GM21529 (cell line): ENCODE data around the gene SPG11.

Experiments
- ATAC-seq: cut with Tn5 transposase; IDR thresholded peaks from one replicate; pipeline ENCODE4 v1.9.1; 2021; ENCODE audit not compliant: unreplicated experiment

Gene SPG11

DNA sequence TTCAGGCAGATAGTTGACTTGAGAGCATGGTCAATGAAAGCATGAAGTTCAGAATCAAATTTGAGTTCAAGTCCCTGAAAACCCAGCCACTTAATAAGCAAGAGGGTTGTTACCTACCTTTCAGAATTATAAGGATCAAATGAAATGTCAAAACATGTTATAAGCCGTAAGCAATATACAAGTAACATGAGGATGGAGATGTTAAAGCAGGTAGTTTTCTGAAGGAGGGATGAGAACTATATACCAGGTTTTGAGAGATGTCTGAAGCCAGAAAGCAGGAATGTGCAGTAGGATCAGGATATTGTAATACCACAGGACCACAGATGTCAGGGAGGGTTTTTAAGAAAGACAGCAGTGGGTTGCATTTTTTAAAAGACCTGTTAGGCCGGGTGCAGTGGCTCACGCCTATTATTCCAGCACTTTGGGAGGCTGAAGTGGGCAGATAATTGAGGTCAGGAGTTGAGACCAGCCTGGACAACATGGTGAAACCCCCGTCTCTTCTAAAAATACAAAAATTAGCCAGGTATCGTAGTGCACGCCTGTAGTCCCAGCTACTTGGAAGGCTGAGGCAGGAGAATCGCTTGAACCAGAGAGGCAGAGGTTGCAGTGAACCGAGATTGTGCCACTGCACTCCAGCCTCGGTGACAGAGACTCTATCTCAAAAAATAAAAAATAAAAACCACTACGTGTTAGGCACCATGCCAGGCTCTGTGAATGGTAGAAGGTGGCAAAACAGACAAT, 133.4 kb downstream of the SPG11 start:
- ATAC-seq: no peak

DNA sequence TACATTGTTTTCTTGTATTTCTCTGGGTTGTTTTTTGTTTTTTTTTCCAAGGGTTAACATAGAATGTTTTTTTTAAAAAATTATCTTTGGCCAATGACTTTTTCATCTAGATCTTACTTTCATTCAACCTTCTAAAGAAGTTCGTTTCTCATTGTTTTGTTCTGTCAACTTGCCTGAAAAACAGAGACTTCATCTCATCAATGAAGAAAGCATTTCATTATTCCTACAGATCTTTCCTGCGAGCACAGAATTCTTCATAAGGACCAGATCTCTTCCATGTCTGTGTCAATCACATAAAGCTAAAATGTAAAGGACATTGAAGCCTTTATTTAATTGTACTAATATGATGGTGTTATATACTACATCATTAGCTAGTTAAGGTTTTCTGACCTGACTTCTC, 136.2 kb downstream of the SPG11 start:
- no peak for ATAC-seq

DNA sequence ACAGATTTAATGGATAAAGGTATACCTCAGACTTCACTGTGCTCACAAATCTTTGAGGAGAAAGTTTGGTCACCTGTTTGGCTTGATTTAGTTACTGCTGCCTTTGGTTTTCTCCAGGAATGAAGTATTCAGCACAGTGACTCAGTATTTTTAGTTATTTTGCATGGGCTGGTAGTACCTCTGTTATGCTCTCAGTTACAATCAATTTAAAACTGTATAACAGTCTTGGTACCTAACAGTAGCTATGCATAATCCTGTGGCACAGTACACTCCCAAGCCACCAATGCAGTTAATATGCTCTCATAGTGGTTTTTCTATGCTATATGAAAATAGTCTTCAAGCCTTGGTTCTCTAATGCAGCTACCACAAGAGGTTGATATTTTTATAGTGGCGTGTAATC, 138.4 kb downstream of the SPG11 start:
- no peak for ATAC-seq

GRCh38 chr15:44519537-44519936, 143.9 kb downstream of the SPG11 start:
- no peak for ATAC-seq

DNA sequence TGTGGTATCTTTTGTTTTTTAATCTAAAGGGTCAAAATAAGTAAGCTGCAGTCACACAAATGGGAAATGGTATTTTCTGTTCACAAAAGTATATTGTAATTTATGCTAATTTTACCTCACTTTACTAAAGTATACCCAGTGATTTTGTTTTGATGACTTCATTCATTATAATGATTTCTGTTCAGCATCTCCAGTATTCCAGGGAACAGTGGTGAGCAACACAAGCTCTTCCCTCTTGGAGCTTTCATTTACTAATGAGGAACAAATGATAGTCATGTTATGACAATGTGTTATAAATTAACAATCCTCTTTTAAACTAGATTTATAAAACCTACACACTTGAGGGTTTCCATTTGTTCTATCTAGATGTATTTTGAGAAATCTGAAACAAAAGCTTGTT, 147.0 kb downstream of the SPG11 start:
- no peak for ATAC-seq
